AG10803 (cell line): Measurements from ENCODE around the gene FBN2.
A peak's percentile ranks its signal among the peaks of the same experiment; 100 is the strongest.

Experiments used
- DNase-seq: peaks from one replicate; pipeline ENCODE4 v3.0.0; 2010; ENCODE audit warnings: low read depth
- H3K4me3 ChIP-seq: 2 replicates; pipeline ENCODE4 v1.5.1; 2011; ENCODE audit warnings: mild to moderate bottlenecking, low read length, control low read depth
- TF ChIP-seq, protein P1 (sequence below): conservative IDR thresholded peaks from 2 replicates; pipeline ENCODE4 v1.5.1; 2011; ENCODE audit warnings: mild to moderate bottlenecking, low read length, control low read depth, inconsistent platforms

The FBN2 gene

DNA sequence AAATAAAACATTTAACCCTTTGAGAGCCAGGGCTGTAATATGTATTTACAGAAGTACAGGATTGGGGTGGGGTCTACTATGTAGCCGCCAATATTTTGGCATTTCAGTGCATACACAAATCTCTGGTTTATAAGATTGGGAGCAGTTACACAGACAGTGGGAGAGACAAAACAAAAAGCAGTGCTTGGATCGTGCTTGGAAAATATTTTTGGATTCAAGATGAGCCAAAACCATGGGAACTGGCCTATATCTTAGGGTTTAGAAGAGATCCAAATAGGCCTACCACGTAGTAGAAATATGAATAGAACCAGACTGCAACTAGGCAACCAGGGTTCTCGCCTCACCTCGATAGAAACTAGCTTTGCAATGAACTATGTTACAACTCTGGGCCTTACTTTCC is 284.9 kb downstream of the FBN2 start:
- H3K4me3 ChIP-seq: no peak overlapping the region
- TF ChIP-seq, protein P1, sequence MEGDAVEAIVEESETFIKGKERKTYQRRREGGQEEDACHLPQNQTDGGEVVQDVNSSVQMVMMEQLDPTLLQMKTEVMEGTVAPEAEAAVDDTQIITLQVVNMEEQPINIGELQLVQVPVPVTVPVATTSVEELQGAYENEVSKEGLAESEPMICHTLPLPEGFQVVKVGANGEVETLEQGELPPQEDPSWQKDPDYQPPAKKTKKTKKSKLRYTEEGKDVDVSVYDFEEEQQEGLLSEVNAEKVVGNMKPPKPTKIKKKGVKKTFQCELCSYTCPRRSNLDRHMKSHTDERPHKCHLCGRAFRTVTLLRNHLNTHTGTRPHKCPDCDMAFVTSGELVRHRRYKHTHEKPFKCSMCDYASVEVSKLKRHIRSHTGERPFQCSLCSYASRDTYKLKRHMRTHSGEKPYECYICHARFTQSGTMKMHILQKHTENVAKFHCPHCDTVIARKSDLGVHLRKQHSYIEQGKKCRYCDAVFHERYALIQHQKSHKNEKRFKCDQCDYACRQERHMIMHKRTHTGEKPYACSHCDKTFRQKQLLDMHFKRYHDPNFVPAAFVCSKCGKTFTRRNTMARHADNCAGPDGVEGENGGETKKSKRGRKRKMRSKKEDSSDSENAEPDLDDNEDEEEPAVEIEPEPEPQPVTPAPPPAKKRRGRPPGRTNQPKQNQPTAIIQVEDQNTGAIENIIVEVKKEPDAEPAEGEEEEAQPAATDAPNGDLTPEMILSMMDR: no peak
- DNase-seq: no peak

- DNase-seq: no peak
- H3K4me3 ChIP-seq: no peak overlapping the region
- TF ChIP-seq, protein P1: no peak
Observed at GRCh38 chr5:128252756-128253155, 285.3 kb downstream of the FBN2 start.

DNA sequence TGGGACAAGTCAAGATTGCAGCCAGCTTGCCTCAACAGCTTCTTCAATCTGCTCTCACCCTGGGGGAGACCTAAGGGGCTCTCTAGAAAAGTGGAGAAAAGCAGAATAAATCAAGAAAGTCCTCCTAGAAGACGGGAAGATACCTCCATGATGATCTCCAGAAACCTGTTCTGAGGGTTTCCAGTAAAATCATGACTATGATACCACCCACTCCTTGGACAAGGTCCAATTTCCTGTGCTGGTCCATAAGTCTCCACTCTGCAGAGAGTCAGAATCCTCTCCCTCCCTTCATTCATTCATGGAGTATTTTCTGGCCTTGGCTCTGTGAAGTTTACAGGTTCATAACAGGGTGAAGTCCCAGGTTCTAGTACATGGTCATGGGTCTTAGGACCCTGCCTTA is 285.8 kb downstream of the FBN2 start:
- TF ChIP-seq, protein P1: no peak
- DNase-seq: no peak
- no peak overlapping the region for H3K4me3 ChIP-seq

DNA sequence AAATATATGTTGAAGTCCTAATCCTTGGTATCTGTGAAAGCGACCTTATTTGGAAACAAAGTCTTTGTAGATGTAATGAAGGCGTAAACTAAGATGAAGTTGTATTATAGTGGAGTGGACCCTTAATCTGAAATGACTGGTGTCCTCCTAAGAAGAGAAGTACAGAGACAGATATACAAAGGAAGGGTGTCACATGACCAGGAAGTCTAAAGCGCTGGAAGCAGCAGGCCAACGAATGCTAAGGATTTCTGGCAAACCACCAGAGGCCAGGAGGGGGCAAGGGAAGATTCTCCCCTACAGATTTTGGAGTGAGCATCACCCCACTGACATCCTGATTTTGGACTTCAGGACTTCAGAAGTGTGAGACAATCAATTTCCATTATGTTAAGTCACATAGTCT is 292.1 kb downstream of the FBN2 start:
- no peak overlapping the region for H3K4me3 ChIP-seq
- no peak for DNase-seq
- TF ChIP-seq, protein P1: no peak

DNA sequence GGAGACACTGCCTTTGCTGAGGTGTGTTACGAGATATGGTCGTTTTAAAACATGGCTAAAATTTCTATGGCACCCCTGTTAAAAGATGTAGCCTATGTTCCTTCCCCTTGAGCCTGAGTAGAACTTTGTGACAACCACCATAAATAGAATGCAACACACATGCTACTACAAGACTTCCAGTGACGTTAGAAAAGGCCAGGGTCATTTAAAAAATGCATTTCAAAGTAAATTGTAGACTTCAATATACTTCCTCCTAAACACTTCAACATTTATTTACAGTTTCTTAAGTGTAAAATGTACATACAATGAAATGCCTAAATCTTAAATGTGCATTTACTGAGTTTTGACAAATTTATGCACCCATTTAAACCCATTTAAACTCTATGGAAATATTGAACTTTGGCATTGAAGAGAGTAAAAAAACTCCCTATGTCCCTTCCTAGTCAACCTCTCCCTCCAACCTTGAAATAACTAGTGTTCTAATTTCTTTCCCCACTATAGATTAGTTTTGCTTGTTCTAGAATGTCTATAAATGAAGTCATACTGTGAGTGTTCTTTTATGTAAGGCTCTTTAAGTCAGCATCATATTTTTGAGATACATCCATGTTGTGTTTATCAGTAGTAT is 294.0 kb downstream of the FBN2 start:
- DNase-seq: no peak
- TF ChIP-seq, protein P1: no peak
- no peak overlapping the region for H3K4me3 ChIP-seq

DNA sequence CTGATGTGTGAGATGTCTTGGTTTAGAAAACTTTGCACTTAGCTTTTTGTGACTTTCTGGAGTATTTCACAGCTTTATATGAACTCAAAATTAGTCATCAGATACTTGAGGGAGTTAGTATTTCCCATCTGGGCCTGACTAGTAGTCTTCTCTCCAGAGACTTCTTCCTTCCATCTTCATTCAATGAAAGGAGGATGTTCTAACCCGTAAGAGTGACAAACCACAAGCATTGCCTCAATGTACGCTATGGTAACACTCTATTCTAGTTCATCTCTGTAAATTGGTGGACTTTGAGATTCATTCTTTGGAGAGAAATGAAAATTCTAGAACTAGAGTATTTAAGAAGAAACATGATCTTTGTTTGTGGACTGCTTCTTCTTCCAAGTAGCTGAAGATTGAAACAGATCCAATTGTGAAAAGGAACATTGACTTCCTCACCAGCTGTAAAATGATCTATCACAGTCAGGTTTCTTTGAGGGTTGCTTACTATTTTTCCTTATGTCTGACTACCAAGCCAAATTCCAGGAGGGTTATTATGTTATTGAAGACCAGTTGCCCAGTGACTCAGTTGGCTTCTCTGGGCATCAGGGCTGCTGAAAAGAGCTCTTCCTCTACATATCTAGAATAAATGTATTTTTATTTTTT is 296.9 kb downstream of the FBN2 start:
- TF ChIP-seq, protein P1: no peak
- H3K4me3 ChIP-seq: no peak overlapping the region
- DNase-seq: peak; percentile 12

DNA sequence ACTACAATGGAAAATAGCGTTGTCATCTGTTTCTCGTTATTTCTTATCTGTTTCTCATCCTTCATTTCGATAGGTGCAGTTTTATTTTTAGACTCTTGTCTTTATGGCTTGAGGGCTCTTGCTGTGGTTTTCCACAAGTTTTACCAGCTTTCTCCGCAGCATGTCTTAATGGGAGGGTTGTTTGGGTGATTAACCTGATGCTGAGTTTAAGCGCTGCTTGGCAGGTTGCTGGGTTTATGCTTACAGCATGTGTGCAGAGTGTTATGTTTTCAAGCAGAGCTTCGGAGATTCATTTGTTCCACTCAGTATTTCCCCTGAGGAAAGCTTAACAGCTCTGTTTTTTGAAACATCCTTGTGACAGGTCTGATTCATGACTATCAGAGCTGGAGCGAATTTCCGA is 300.5 kb downstream of the FBN2 start:
- DNase-seq: no peak
- TF ChIP-seq, protein P1: no peak
- no peak overlapping the region for H3K4me3 ChIP-seq
